ENCODE data around the gene IPO11.

The IPO11 gene

DNA sequence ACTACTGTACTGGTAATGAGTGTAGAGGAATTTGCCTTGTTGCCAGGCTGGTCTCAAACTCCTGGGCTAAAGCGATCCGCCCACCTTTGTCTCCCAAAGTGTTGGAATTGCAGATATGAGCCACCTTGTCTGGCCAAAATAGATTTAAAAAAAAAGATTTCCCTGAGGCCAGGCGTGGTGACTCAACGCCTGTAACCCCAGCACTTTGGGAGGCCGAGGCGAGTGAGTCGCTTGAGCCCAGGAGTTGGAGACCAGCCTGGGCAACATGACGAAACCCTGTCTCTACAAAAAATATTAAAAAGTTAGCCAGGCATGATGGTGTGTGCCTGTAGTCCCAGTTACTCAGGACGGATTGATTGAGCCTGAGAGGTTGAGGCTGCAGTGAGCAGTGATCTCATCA, 62.5 kb downstream of the IPO11 start:
- TF ChIP-seq MYC (IDR thresholded peaks at IDR 0.05; ENCODE audit: low read depth, low read length) (no peak), CTCF (IDR thresholded peaks at IDR 0.05; ENCODE audit: low read depth, low read length) (no peak), POLR2A (IDR thresholded peaks at IDR 0.05; ENCODE audit: extremely low read depth, insufficient read length) (no peak)
- TF ChIP-seq, protein P1, sequence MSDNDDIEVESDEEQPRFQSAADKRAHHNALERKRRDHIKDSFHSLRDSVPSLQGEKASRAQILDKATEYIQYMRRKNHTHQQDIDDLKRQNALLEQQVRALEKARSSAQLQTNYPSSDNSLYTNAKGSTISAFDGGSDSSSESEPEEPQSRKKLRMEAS (IDR thresholded peaks at IDR 0.05; ENCODE audit: low read depth, low read length), result no peak
- no peak overlapping the region for H3K4me3 ChIP-seq (ENCODE audit: low read depth, low read length)
- DNase-seq (ENCODE audit: low read depth), result peak; percentile 54

GRCh38 chr5:62477801-62478200, 65.2 kb downstream of the IPO11 start:
- no peak for DNase-seq (ENCODE audit: low read depth)
- H3K4me3 ChIP-seq (ENCODE audit: low read depth, low read length), result no peak overlapping the region
- no peak for TF ChIP-seq CTCF (IDR thresholded peaks at IDR 0.05; ENCODE audit: low read depth, low read length)

GRCh38 chr5:62483556-62483955, 71.0 kb downstream of the IPO11 start:
- TF ChIP-seq CTCF (IDR thresholded peaks at IDR 0.05; ENCODE audit: low read depth, low read length), result no peak
- no peak for TF ChIP-seq MYC (IDR thresholded peaks at IDR 0.05; ENCODE audit: low read depth, low read length)
- TF ChIP-seq, protein P1 (IDR thresholded peaks at IDR 0.05; ENCODE audit: low read depth, low read length), result no peak
- TF ChIP-seq POLR2A (IDR thresholded peaks at IDR 0.05; ENCODE audit: extremely low read depth, insufficient read length), result no peak
- no peak overlapping the region for H3K4me3 ChIP-seq (ENCODE audit: low read depth, low read length)
- DNase-seq (ENCODE audit: low read depth), result peak; percentile 34

DNA sequence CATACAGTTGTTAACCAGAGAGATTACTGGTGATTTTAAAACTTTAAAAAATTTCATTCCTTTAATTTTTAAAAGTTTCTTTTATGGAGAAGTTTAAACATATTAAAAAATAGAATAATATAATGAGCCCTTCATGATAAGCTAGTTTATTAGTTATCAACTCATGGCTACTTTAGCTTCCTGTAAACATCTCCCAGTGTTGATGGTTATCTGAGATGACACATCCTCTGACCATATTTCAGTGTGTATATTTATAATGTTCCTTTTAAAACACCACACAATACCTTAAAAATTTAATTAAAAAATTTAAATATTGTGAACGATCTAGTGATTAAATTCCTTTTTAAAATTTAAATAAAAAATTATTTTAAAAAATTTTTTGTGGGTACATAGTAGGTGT, 74.1 kb downstream of the IPO11 start:
- TF ChIP-seq MYC (IDR thresholded peaks at IDR 0.05; ENCODE audit: low read depth, low read length) (no peak), CTCF (IDR thresholded peaks at IDR 0.05; ENCODE audit: low read depth, low read length) (no peak), POLR2A (IDR thresholded peaks at IDR 0.05; ENCODE audit: extremely low read depth, insufficient read length) (no peak)
- TF ChIP-seq, protein P1 (IDR thresholded peaks at IDR 0.05; ENCODE audit: low read depth, low read length), result no peak
- H3K4me3 ChIP-seq (ENCODE audit: low read depth, low read length), result no peak overlapping the region
- no peak for DNase-seq (ENCODE audit: low read depth)

- no peak for TF ChIP-seq POLR2A (IDR thresholded peaks at IDR 0.05; ENCODE audit: extremely low read depth, insufficient read length)
- no peak for TF ChIP-seq CTCF (IDR thresholded peaks at IDR 0.05; ENCODE audit: low read depth, low read length)
- TF ChIP-seq, protein P1 (IDR thresholded peaks at IDR 0.05; ENCODE audit: low read depth, low read length), result no peak
- TF ChIP-seq MYC (IDR thresholded peaks at IDR 0.05; ENCODE audit: low read depth, low read length), result no peak
Observed at GRCh38 chr5:62488531-62488930, 76.0 kb downstream of the IPO11 start.

DNA sequence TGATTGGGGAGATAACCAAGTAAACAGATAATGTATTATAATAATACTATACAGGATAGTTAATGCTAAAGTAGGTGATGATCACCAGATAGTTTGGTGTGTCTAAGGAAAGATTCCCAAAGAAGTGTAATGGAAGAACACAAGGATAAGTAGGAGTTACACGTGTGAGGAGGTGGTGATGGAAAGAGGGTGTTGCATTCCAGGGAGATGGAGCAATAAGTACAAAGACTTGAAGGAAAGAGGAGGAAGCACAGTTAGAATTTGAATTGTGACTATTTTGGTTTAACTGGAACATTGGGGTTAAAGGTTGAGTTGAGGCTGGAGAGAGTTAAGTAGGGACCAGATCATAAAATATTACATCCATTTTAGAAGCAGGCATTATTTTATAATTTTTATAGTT, 76.9 kb downstream of the IPO11 start:
- DNase-seq (ENCODE audit: low read depth), result no peak
- H3K4me3 ChIP-seq (ENCODE audit: low read depth, low read length), result no peak overlapping the region
- TF ChIP-seq CTCF (IDR thresholded peaks at IDR 0.05; ENCODE audit: low read depth, low read length), result no peak
- TF ChIP-seq POLR2A (IDR thresholded peaks at IDR 0.05; ENCODE audit: extremely low read depth, insufficient read length), result no peak
- TF ChIP-seq, protein P1 (IDR thresholded peaks at IDR 0.05; ENCODE audit: low read depth, low read length), result no peak
- no peak for TF ChIP-seq MYC (IDR thresholded peaks at IDR 0.05; ENCODE audit: low read depth, low read length)

More at GRCh38 chr5:62488531-62488930, 76.0 kb downstream of the IPO11 start:
- no peak for DNase-seq (ENCODE audit: low read depth)
- H3K4me3 ChIP-seq (ENCODE audit: low read depth, low read length), result no peak overlapping the region
